ENCODE results near the gene KANSL1. TPM values are rescaled to one million over a fixed set of nuclear protein-coding genes. Genes with fewer than 3 reads are reported as not detected.
"Not testable (repeated sequence)": the region's sequence is repeated elsewhere in the genome, so short reads cannot be mapped to it uniquely, and the experiment has no call there.

KANSL1 gene
- total RNA-seq, 1 donor from 2014 or later: 78.5 TPM

GRCh38 chr17:46008591-46008990 is 184.6 kb downstream of the KANSL1 start:
- Histone ChIP-seq H3K4me3 (no peak overlapping the region), H3K36me3 (no peaks in the 10 kb centered on the region), H3K27ac (no peak overlapping the region), H3K9me3 (no peaks in the 10 kb centered on the region), H3K27me3 (ENCODE audit: low read depth) (no peaks in the 10 kb centered on the region), H3K4me1 (peaks cover 4% of the 10 kb centered on the region)
- ATAC-seq (no peak), DNase-seq (no peak)
- TF ChIP-seq CTCF (IDR thresholded peaks at IDR 0.05): no peak
- intact Hi-C loops (cut with DNase I): no loop called here

GRCh38 chr17:46007461-46007965 is 185.7 kb downstream of the KANSL1 start:
- Histone ChIP-seq H3K4me3 (no peak overlapping the region), H3K36me3 (no peaks in the 10 kb centered on the region), H3K9me3 (no peaks in the 10 kb centered on the region), H3K27ac (no peak overlapping the region), H3K4me1 (no peaks in the 10 kb centered on the region), H3K27me3 (ENCODE audit: low read depth) (no peaks in the 10 kb centered on the region)
- no peak for ATAC-seq
- TF ChIP-seq CTCF (IDR thresholded peaks at IDR 0.05): no peak
- intact Hi-C loops (cut with DNase I): no loop called here
- DNase-seq: no peak

- ATAC-seq; H3K27me3 ChIP-seq (ENCODE audit: low read depth); intact Hi-C loops (cut with DNase I): not testable (repeated sequence)
These were observed 187.1 kb downstream of the KANSL1 start for GRCh38 chr17:46006082-46006481.

GRCh38 chr17:46003907-46004748 is 189.1 kb downstream of the KANSL1 start:
- Histone ChIP-seq H3K4me3 (no peak overlapping the region), H3K27me3 (ENCODE audit: low read depth) (no peaks in the 10 kb centered on the region), H3K4me1 (no peaks in the 10 kb centered on the region), H3K27ac (no peak overlapping the region), H3K36me3 (no peaks in the 10 kb centered on the region), H3K9me3 (no peaks in the 10 kb centered on the region)
- no peak for TF ChIP-seq CTCF (IDR thresholded peaks at IDR 0.05)
- DNase-seq: no peak
- intact Hi-C loops (cut with DNase I): no loop called here
- no peak for ATAC-seq

More at GRCh38 chr17:46006082-46006481, 187.1 kb downstream of the KANSL1 start:
- DNase-seq, H3K4me1 ChIP-seq, H3K27ac ChIP-seq, H3K4me3 ChIP-seq, H3K9me3 ChIP-seq, H3K36me3 ChIP-seq: not testable (repeated sequence)

- H3K4me3 ChIP-seq: no peak overlapping the region
- no peak overlapping the region for H3K27ac ChIP-seq
- H3K9me3 ChIP-seq: no peaks in the 10 kb centered on the region
- DNase-seq: no peak
- intact Hi-C loops (cut with DNase I): no loop called here
- no peak for TF ChIP-seq CTCF (IDR thresholded peaks at IDR 0.05)
- peak in 1 of 2 donors; percentile 8 for ATAC-seq
- H3K27me3 ChIP-seq (ENCODE audit: low read depth): no peaks in the 10 kb centered on the region
- no peaks in the 10 kb centered on the region for H3K4me1 ChIP-seq
- no peaks in the 10 kb centered on the region for H3K36me3 ChIP-seq
These were observed 190.3 kb downstream of the KANSL1 start for GRCh38 chr17:46002973-46003316.

GRCh38 chr17:46002311-46002972 is 190.8 kb downstream of the KANSL1 start:
- Histone ChIP-seq H3K27me3 (ENCODE audit: low read depth) (no peaks in the 10 kb centered on the region), H3K36me3 (no peaks in the 10 kb centered on the region), H3K9me3 (no peaks in the 10 kb centered on the region), H3K27ac (no peak overlapping the region), H3K4me1 (no peaks in the 10 kb centered on the region), H3K4me3 (no peak overlapping the region)
- DNase-seq: peak; percentile 73
- ATAC-seq: peak; percentile 88 to 92
- TF ChIP-seq CTCF (IDR thresholded peaks at IDR 0.05): peak; percentile 98
- intact Hi-C loops (cut with DNase I): no loop called here
